Right cardiac atrium (tissue), 5 donors: ENCODE measurements around the gene NBAS. TPM values are rescaled to one million over a fixed set of nuclear protein-coding genes. Genes with fewer than 3 reads are reported as not detected.
"Not testable (repeated sequence)": the region's sequence is repeated elsewhere in the genome, so short reads cannot be mapped to it uniquely, and the experiment has no call there.

Experiments
- ATAC-seq, 2 donors: fragments of 200-7000 bp; cut with Tn5 transposase; one replicate each; pipeline versions ENCODE4 v1.8.0 to v1.9.1; 2020; ENCODE audit warnings: moderate library complexity in 2 of 2, mild to moderate bottlenecking in 1 of 2
- DNase-seq, 3 donors: peaks; one replicate each; pipeline ENCODE4 v3.0.0-alpha.2; 2020
- H3K27ac ChIP-seq: one replicate; pipeline ENCODE4 v1.5.1; 2013; ENCODE audit warnings: mild to moderate bottlenecking, low read length, control low read depth, moderate library complexity
- H3K27me3 ChIP-seq: one replicate; pipeline ENCODE4 v1.6.1; 2013; ENCODE audit not compliant: control insufficient read depth, insufficient read depth
- H3K4me1 ChIP-seq: one replicate; pipeline ENCODE4 v1.6.1; 2013; ENCODE audit warnings: low read length; ENCODE audit not compliant: control insufficient read depth, insufficient read depth
- H3K4me3 ChIP-seq: one replicate; pipeline ENCODE4 v1.5.1; 2013; ENCODE audit warnings: low read length, control low read depth
- H3K9me3 ChIP-seq: one replicate; pipeline ENCODE4 v1.6.1; 2013; ENCODE audit warnings: low read length; ENCODE audit not compliant: control insufficient read depth
- WGBS: extraction: QIAGEN DNeasy Blood & Tissue Kit; methylation state at CpG from one replicate; pipeline ENCODE4 v1.1.7; 2013; 5-methylcytosine and 5-hydroxymethylcytosine counted together
- intact Hi-C, 4 donors: fragments of 100-400 bp; cut with DNase I; formaldehyde crosslinking; loops; one replicate each; pipeline versions ENCODE4 v1.11.0 to v1.14.0; 2022 to 2023
- polyA plus RNA-seq: library from polyadenylated mRNA; stranded (reverse); fragments of 200-250 nt; gene quantifications from one replicate; pipeline ENCODE4 v1.2.3, GENCODE V29; 2013
- total RNA-seq, 4 donors: library from RNA; stranded (reverse); fragmentation: NEBNext Ultra II Directional; extraction: Animal tissue kit (Norgen Biotek cat#: 25700); gene quantifications; one replicate each; pipeline ENCODE4 v1.2.1, GENCODE V29; 2021
- donor health status: healthy with polysubstance abuse.
- donor health status: DM: no; HTN: yes; CAD: no.
- donor health status: DM: no; HTN: no; CAD: no.
- donor health status: DM: no; HTN: yes; CAD: no; lungs with severe emphysema.
- donor health status: DM: yes; HTN: yes; CAD: no.

Gene NBAS
- total and polyA plus RNA-seq, 5 donors: 22.4 to 59.4 (median 52.9) TPM

- Histone ChIP-seq H3K27ac (no peak overlapping the region), H3K4me3 (no peak overlapping the region), H3K4me1 (no peaks in the 10 kb centered on the region), H3K27me3 (no peaks in the 10 kb centered on the region), H3K9me3 (no peaks in the 10 kb centered on the region)
- ATAC-seq (no peak), DNase-seq (no peak)
- intact Hi-C loops: no loop called here
- 87% methylated on average over 3 of the region's 3 CpGs for WGBS
Measured at GRCh38 chr2:15271276-15271675, 289.9 kb downstream of the NBAS start.

DNA sequence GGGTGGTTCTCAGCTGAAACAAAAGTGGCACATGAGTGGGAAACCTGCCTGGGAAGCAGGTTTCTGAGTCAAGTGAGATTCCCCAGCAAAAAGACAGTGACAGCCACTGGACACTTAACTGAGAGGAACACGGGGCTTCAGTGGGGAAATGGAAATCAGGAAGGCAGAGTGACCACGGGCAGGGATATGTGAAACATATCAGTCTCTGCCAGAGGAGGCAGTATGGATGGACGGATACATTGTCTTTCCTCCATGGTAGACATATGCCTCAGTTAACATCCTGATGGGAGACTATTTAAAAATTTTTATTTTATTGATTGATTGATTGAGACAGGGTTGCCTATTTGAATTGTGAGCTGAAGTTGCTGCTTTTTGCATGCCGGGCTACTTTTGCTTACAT, 292.1 kb downstream of the NBAS start:
- WGBS: 88% methylated on average over 4 of the region's 4 CpGs
- Histone ChIP-seq H3K4me1 (no peaks in the 10 kb centered on the region), H3K27ac (no peak overlapping the region), H3K27me3 (no peaks in the 10 kb centered on the region), H3K4me3 (no peak overlapping the region), H3K9me3 (no peaks in the 10 kb centered on the region)
- DNase-seq: no peak
- intact Hi-C loops: no loop called here
- no peak for ATAC-seq

DNA sequence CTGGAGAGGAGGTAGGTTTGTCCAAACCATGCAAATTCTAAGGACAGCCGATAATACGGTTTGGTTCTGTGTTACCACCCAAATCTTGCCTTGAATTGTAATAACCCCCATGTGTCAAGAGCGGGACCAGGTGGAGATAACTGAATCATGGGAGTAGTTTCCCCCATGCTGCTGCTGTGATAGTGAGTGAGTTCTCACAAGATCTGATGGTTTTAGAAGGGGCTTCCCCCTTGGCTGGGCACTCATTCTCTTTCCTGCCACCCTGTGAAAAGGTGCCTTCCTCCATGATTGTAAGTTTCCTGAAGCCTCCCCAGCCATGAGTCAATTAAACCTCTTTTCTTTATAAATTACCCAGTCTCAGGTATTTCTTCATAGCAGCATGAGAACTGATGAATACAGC, 295.2 kb downstream of the NBAS start:
- Histone ChIP-seq H3K27me3 (no peaks in the 10 kb centered on the region), H3K4me1 (no peaks in the 10 kb centered on the region), H3K9me3 (no peaks in the 10 kb centered on the region), H3K4me3 (no peak overlapping the region), H3K27ac (no peak overlapping the region)
- intact Hi-C loops: no loop called here
- DNase-seq (no peak), ATAC-seq (no peak)
- 87% methylated on average over 3 of the region's 3 CpGs for WGBS

GRCh38 chr2:15263976-15264685, 297.0 kb downstream of the NBAS start:
- no peak for DNase-seq
- Histone ChIP-seq H3K27ac (no peak overlapping the region), H3K4me1 (no peaks in the 10 kb centered on the region), H3K4me3 (no peak overlapping the region), H3K27me3 (no peaks in the 10 kb centered on the region), H3K9me3 (no peaks in the 10 kb centered on the region)
- intact Hi-C loops: no loop called here
- 82% methylated on average over 8 of the region's 8 CpGs for WGBS
- ATAC-seq: no peak

- Histone ChIP-seq H3K9me3 (no peaks in the 10 kb centered on the region), H3K4me3 (no peak overlapping the region), H3K4me1 (no peaks in the 10 kb centered on the region), H3K27ac (no peak overlapping the region), H3K27me3 (no peaks in the 10 kb centered on the region)
- intact Hi-C loops: no loop called here
- 99% methylated on average over 2 of the region's 2 CpGs for WGBS
- ATAC-seq: no peak
- no peak for DNase-seq
Measured at GRCh38 chr2:15262792-15263191, 298.3 kb downstream of the NBAS start.

DNA sequence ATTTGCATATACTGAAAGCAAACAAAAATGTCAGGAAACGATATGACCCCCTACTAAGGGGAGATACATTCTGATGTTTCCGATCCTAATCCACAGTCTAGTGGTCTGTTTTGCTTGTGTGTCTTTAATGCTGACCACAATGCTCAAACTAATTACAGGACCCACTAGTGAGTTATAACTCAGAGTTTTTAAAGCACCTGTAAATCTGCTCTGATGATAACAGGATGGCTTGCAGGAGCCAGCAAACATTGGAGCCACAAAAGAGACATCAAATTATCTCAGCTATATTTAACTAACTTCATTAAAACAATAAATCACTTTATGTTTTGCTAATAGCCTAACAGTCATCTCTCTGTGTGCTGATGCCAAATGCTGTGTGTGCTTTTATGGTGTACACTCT, 300.3 kb downstream of the NBAS start:
- DNase-seq (no peak), ATAC-seq (no peak)
- Histone ChIP-seq H3K4me1 (no peaks in the 10 kb centered on the region), H3K9me3 (no peaks in the 10 kb centered on the region), H3K27ac (no peak overlapping the region), H3K27me3 (no peaks in the 10 kb centered on the region), H3K4me3 (no peak overlapping the region)
- intact Hi-C loops: no loop called here
- WGBS: 93% methylated on average over 2 of the region's 2 CpGs

DNA sequence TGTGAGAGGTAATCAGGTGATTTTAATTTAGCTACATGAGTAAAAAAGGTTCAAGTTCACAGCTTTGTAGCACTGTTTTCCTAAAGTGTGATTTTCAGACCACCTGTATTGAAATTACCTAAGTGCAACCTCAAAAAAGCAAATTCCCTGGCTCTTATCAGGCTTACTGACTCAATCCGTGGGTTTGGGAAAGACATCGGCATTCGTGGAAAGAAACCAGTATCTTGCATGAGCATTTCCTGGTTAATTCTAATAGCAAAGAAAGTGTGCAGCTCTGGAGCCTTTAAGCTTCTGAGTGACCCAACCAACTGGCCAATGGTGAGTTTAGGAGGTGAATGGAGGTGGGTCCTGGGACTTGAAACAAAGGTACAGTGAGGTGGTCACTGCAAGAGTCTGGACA, 300.9 kb downstream of the NBAS start:
- Histone ChIP-seq H3K27me3 (no peaks in the 10 kb centered on the region), H3K27ac (no peak overlapping the region), H3K4me3 (no peak overlapping the region), H3K9me3 (no peaks in the 10 kb centered on the region), H3K4me1 (no peaks in the 10 kb centered on the region)
- no peak for ATAC-seq
- WGBS: 85% methylated on average over 3 of the region's 3 CpGs
- DNase-seq: no peak
- intact Hi-C loops: no loop called here

- no peaks in the 10 kb centered on the region for H3K27me3 ChIP-seq
- no peak overlapping the region for H3K27ac ChIP-seq
- H3K4me3 ChIP-seq: no peak overlapping the region
- ATAC-seq (no peak), DNase-seq (no peak)
- no peaks in the 10 kb centered on the region for H3K9me3 ChIP-seq
- intact Hi-C loops: no loop called here
- no peaks in the 10 kb centered on the region for H3K4me1 ChIP-seq
- 66% methylated on average over 1 of the region's 1 CpG for WGBS
Measured at GRCh38 chr2:15259356-15259756, 301.8 kb downstream of the NBAS start.

- H3K4me3 ChIP-seq, ATAC-seq, H3K27me3 ChIP-seq, intact Hi-C loops, H3K4me1 ChIP-seq, H3K27ac ChIP-seq, H3K9me3 ChIP-seq, DNase-seq: not testable (repeated sequence)
- WGBS: 95% methylated on average over 7 of the region's 7 CpGs
Measured at GRCh38 chr2:15258385-15258784, 302.7 kb downstream of the NBAS start.

- H3K27me3 ChIP-seq: no peaks in the 10 kb centered on the region
- whole genome bisulfite sequencing: 83% methylated on average over 3 of the region's 3 CpGs
- ATAC-seq: no peak
Measured at GRCh38 chr2:15253835-15254286, 307.3 kb downstream of the NBAS start.

DNA sequence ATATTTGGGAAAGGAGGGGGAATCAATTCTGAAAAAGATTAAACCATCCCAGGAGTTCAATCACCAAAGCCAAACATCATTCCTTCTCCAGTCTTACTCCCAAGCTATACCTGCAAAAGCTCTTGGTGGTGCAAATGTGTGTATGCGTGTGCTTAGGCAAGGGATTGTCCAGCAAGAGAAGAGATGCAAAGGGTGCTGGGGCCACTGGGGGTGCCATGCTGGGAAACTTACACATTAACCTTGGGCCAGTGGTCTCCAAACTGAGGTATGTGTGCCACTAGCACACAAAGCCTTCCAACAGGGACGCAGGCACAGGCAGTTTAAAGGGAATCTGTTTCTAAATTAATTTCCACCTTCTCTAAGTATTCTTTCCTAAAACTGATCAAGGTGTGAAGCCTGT, 307.9 kb downstream of the NBAS start:
- intact Hi-C loops: no loop called here
- DNase-seq (no peak), ATAC-seq (no peak)
- WGBS: over 99% methylated on average over 2 of the region's 2 CpGs
- no peaks in the 10 kb centered on the region for H3K9me3 ChIP-seq
- H3K4me1 ChIP-seq: no peaks in the 10 kb centered on the region
- H3K4me3 ChIP-seq: no peak overlapping the region
- H3K27me3 ChIP-seq: no peaks in the 10 kb centered on the region
- no peak overlapping the region for H3K27ac ChIP-seq

More at GRCh38 chr2:15253835-15254286, 307.3 kb downstream of the NBAS start:
- no peak overlapping the region for H3K27ac ChIP-seq
- no peaks in the 10 kb centered on the region for H3K9me3 ChIP-seq
- H3K4me1 ChIP-seq: no peaks in the 10 kb centered on the region
- no peak for DNase-seq
- intact Hi-C loops: no loop called here
- H3K4me3 ChIP-seq: no peak overlapping the region

- H3K27me3 ChIP-seq: no peaks in the 10 kb centered on the region
- 94% methylated on average over 3 of the region's 3 CpGs for WGBS
- H3K27ac ChIP-seq: no peak overlapping the region
- no peak for DNase-seq
- H3K9me3 ChIP-seq: no peaks in the 10 kb centered on the region
- intact Hi-C loops: no loop called here
- no peaks in the 10 kb centered on the region for H3K4me1 ChIP-seq
- ATAC-seq: no peak
- no peak overlapping the region for H3K4me3 ChIP-seq
Measured at GRCh38 chr2:15251753-15252152, 309.4 kb downstream of the NBAS start.
